Measurements from ENCODE around the gene TRPV4. TPM values are rescaled to one million over a fixed set of nuclear protein-coding genes. Genes with fewer than 3 reads are reported as not detected.
"Not testable (repeated sequence)": the region's sequence is repeated elsewhere in the genome, so short reads cannot be mapped to it uniquely, and the experiment has no call there.

The TRPV4 gene
- polyA plus RNA-seq, 1 experiment, result 5.2 TPM

DNA sequence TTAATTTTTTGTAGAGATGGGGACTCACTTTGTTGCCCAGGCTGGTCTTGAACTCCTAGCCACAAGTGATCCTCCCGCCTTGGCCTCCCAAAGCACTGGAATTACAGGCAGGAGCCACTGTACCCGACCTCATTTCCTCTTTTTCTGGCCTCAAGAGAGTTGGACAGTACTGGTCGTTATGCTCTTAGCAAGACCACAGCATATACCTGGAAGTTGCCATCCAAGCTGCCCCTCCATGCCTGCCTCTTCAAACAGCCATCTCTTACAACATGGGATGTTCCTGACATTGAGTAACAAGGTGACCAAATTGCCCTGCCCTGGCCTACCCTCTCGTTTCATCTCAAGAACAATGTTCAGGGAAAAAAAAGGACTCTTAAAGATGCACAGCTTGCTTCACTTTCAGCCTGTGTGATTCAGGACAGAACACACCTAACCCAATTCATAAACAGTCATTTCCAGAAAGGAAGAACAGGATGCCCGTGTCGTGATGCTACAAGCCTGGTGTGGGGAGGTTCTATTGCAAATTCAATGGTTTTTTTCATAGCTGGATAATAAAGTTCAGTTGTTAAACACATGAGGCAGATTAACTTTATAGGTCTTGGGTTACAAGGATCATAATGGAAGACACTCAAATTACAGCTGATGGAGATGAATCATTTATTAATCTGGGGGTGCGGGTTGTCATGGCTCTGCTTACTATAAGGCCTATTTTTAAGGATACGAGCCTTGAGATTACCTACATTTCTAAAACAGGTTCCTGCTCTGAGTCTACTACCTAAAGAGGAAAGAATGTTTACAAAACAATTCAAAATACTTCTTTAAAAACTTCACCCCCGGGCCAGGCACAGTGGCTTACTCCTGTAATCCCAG is 35.2 kb upstream of the TRPV4 start:
- CTCF ChIA-PET, result interaction anchor here (1.1 to 1.3 kb wide), 2 partner anchors 15 to 16 kb away, joined by 3 to 7 read pairs; no protein-coding TSS in a partner anchor
- Histone ChIP-seq H3K9me3 (ENCODE audit: control insufficient read depth, insufficient read depth, low read length) (no peaks in the 10 kb centered on the region), H3K4me3 (ENCODE audit: low read depth, low read length) (no peak overlapping the region), H3K27ac (ENCODE audit: low read depth, low read length) (no peak overlapping the region), H3K27me3 (ENCODE audit: control insufficient read depth, insufficient read depth, low read length) (no peaks in the 10 kb centered on the region)
- POLR2A ChIA-PET, result no interaction called here
- no peak for DNase-seq (ENCODE audit: low read depth, low spot score)
- TF ChIP-seq, protein P1, sequence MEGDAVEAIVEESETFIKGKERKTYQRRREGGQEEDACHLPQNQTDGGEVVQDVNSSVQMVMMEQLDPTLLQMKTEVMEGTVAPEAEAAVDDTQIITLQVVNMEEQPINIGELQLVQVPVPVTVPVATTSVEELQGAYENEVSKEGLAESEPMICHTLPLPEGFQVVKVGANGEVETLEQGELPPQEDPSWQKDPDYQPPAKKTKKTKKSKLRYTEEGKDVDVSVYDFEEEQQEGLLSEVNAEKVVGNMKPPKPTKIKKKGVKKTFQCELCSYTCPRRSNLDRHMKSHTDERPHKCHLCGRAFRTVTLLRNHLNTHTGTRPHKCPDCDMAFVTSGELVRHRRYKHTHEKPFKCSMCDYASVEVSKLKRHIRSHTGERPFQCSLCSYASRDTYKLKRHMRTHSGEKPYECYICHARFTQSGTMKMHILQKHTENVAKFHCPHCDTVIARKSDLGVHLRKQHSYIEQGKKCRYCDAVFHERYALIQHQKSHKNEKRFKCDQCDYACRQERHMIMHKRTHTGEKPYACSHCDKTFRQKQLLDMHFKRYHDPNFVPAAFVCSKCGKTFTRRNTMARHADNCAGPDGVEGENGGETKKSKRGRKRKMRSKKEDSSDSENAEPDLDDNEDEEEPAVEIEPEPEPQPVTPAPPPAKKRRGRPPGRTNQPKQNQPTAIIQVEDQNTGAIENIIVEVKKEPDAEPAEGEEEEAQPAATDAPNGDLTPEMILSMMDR (IDR thresholded peaks at IDR 0.05; ENCODE audit: low read depth, low read length), result no peak

DNA sequence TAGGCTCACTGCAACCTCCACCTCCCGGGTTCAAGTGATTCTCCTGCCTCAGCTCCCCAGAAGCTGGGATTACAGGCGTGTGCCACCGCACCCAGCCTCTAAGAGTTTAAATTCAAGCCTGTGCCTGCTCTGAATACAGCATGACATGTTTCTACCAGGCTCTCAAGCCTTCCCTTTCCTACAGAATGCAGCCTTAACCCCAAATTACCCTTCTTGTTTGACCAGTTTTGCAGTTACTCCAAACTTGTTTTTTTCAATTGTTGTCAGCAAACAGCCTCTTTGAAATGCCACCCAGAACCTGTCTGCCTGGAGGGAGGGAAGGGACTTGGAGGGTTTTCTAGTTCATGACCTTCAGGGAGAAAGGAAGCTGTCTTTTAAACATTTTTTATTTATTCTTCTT is 31.7 kb upstream of the TRPV4 start:
- Histone ChIP-seq H3K9me3 (ENCODE audit: control insufficient read depth, insufficient read depth, low read length) (no peaks in the 10 kb centered on the region), H3K4me3 (ENCODE audit: low read depth, low read length) (no peak overlapping the region), H3K27ac (ENCODE audit: low read depth, low read length) (peak overlapping the region; percentile 31), H3K27me3 (ENCODE audit: control insufficient read depth, insufficient read depth, low read length) (no peaks in the 10 kb centered on the region)
- POLR2A ChIA-PET, result interaction anchor here (0.5 kb wide), 1 partner anchor 566 kb away, joined by 3 read pairs; no protein-coding TSS in a partner anchor
- TF ChIP-seq, protein P1 (IDR thresholded peaks at IDR 0.05; ENCODE audit: low read depth, low read length), result no peak
- CTCF ChIA-PET, result interaction anchor here (0.7 to 5.5 kb wide), 4 partner anchors 8 to 57 kb away, joined by 3 to 39 read pairs (median 15); no protein-coding TSS in a partner anchor
- DNase-seq (ENCODE audit: low read depth, low spot score), result no peak

DNA sequence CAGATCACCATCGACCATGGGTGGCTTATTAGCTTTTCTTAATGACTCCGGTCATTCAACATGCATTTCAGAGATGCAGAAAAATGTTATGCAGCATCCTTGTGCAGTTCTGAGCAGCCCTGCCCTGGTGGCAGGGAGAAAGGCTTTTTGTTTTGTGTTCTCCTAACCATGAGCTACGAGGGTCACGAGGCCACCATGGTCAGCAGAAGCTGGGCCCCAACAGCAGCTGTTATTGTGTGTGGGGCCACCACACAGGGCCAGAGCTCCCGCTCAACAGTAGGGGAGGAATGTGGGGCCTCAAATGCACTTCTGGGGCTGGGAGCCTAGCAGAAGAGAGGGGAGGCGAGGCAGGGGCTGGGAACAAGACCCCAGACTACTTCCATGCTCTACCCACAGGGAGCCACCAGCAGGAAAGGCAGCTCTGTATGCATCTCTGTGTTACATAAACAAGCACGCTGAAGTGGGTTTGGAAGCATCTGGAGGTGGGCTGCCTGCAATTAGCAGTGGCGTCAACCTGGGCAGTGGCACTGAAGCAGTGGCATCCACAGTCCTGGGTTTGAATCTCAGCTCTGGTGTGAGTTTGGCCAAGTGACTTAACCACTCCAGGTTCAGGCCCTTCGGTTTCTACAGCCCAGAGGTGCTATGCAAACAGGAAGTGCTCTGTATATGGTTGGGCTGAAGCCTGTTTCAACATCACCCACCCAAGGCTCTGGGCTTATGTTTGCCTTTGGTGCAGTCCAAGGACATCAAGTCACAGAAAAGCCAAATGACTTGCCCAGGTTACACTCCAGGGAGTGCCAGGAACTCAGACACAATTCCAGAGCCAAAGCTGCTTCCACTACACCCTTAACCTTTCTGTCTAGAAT is 30.9 kb upstream of the TRPV4 start:
- H3K4me3 ChIP-seq (ENCODE audit: low read depth, low read length), result no peak overlapping the region
- TF ChIP-seq, protein P1 (IDR thresholded peaks at IDR 0.05; ENCODE audit: low read depth, low read length), result no peak
- no peaks in the 10 kb centered on the region for H3K27me3 ChIP-seq (ENCODE audit: control insufficient read depth, insufficient read depth, low read length)
- H3K9me3 ChIP-seq (ENCODE audit: control insufficient read depth, insufficient read depth, low read length), result no peaks in the 10 kb centered on the region
- H3K27ac ChIP-seq (ENCODE audit: low read depth, low read length), result no peak overlapping the region
- no peak for DNase-seq (ENCODE audit: low read depth, low spot score)
- ChIA-PET POLR2A (interaction anchor here (0.5 kb wide), 1 partner anchor 567 kb away, joined by 3 read pairs; no protein-coding TSS in a partner anchor), CTCF (interaction anchor here (1.8 to 5.5 kb wide), 3 partner anchors 11 to 58 kb away, joined by 8 to 39 read pairs (median 27); no protein-coding TSS in a partner anchor)

- POLR2A ChIA-PET; DNase-seq (ENCODE audit: low read depth, low spot score); H3K27ac ChIP-seq (ENCODE audit: low read depth, low read length); H3K9me3 ChIP-seq (ENCODE audit: control insufficient read depth, insufficient read depth, low read length); H3K27me3 ChIP-seq (ENCODE audit: control insufficient read depth, insufficient read depth, low read length); H3K4me3 ChIP-seq (ENCODE audit: low read depth, low read length): not testable (repeated sequence)
- CTCF ChIA-PET, result interaction anchor here (1.8 to 5.5 kb wide), 3 partner anchors 10 to 57 kb away, joined by 8 to 39 read pairs (median 27); no protein-coding TSS in a partner anchor
Measured at GRCh38 chr12:109862491-109862890, 29.3 kb upstream of the TRPV4 start.

DNA sequence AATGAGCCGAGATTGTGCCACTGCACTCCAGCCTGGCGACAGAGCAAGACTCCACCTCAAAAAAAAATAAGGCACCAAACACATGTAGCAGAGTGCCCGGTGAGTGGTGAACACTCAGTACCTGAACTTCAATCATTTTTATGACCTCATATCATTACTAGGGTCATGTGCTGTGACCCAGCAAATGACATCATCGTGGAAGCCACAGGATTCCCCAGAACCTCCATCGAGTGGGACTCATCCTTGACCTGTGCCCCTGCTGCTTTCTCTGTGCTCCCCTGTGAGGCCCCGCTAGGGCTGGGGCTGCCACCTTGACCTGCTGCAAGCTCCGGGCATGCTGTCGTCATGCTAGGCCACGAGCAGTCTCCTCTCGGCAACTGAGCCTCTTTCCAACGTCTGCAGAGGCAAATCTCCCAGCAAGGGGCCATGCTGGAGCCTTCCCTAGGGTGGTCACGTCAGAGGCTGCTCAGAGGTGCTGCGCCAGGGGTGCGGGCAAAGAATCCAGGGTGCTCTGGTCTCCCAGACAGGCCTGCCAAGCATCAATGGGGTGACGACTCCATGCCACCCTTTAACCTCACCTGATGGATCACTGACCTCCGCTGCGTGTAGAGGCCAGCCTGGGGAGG is 28.6 kb upstream of the TRPV4 start:
- no peaks in the 10 kb centered on the region for H3K9me3 ChIP-seq (ENCODE audit: control insufficient read depth, insufficient read depth, low read length)
- H3K27ac ChIP-seq (ENCODE audit: low read depth, low read length), result no peak overlapping the region
- TF ChIP-seq, protein P1 (IDR thresholded peaks at IDR 0.05; ENCODE audit: low read depth, low read length), result no peak
- DNase-seq (ENCODE audit: low read depth, low spot score), result no peak
- POLR2A ChIA-PET, result no interaction called here
- CTCF ChIA-PET, result interaction anchor here (1.3 to 5.5 kb wide), 2 partner anchors 9 to 10 kb away, joined by 5 to 39 read pairs; no protein-coding TSS in a partner anchor
- no peak overlapping the region for H3K4me3 ChIP-seq (ENCODE audit: low read depth, low read length)
- H3K27me3 ChIP-seq (ENCODE audit: control insufficient read depth, insufficient read depth, low read length), result no peaks in the 10 kb centered on the region

All from AG04450 (cell line).